Glutamatergic neuron (in vitro differentiated cells): ENCODE results near the gene MERTK. TPM values are rescaled to one million over a fixed set of nuclear protein-coding genes. Genes with fewer than 3 reads are reported as not detected.
A peak's percentile ranks its signal among the peaks of the same experiment; 100 is the strongest.

Experiments
- DNase-seq: peaks from one replicate; pipeline ENCODE4 v3.0.0; 2022
- H3K27ac Mint-ChIP-seq: one replicate; pipeline ENCODE4 v1.8.0; 2020; ENCODE audit warnings: mild to moderate bottlenecking, mixed read lengths, inconsistent platforms; ENCODE audit not compliant: unreplicated experiment
- H3K27me3 Mint-ChIP-seq: one replicate; pipeline ENCODE4 v1.8.0; 2020; ENCODE audit warnings: mild to moderate bottlenecking, moderate library complexity, mixed read lengths, inconsistent platforms; ENCODE audit not compliant: unreplicated experiment
- H3K36me3 Mint-ChIP-seq: one replicate; pipeline ENCODE4 v1.8.0; 2020; ENCODE audit warnings: mild to moderate bottlenecking, mixed read lengths, inconsistent platforms; ENCODE audit not compliant: unreplicated experiment
- H3K4me1 Mint-ChIP-seq: one replicate; pipeline ENCODE4 v1.8.0; 2020; ENCODE audit warnings: mild to moderate bottlenecking, low read depth, mixed read lengths, inconsistent platforms; ENCODE audit not compliant: unreplicated experiment
- H3K4me3 Mint-ChIP-seq: one replicate; pipeline ENCODE4 v1.8.0; 2020; ENCODE audit warnings: mild to moderate bottlenecking, mixed read lengths, inconsistent platforms; ENCODE audit not compliant: unreplicated experiment
- H3K9me3 Mint-ChIP-seq: one replicate; pipeline ENCODE4 v1.8.0; 2020; ENCODE audit warnings: mild to moderate bottlenecking, moderate library complexity, mixed read lengths, inconsistent platforms; ENCODE audit not compliant: unreplicated experiment
- CTCF ChIP-seq: fragments of 200-600 bp; sonication (generic); IDR thresholded peaks from one replicate; pipeline ENCODE4 v1.5.0; 2021; ENCODE audit not compliant: partially characterized antibody, unreplicated experiment
- total RNA-seq: library from RNA; stranded (reverse); fragmentation: NEBNext Ultra II Directional; extraction: Animal tissue kit (Norgen Biotek cat#: 25700); gene quantifications from one replicate; pipeline ENCODE4 v1.2.1, GENCODE V29; 2021; ENCODE audit not compliant: unreplicated experiment

MERTK gene
- total RNA-seq, 1 donor from 2014 or later: 2.3 TPM

- TF ChIP-seq CTCF: no peak
- H3K27ac Mint-ChIP-seq: no peak overlapping the region
- peaks cover 4% of the 10 kb centered on the region for H3K27me3 Mint-ChIP-seq
- no peaks in the 10 kb centered on the region for H3K9me3 Mint-ChIP-seq
- DNase-seq: no peak
- no peak overlapping the region for H3K4me3 Mint-ChIP-seq
- no peaks in the 10 kb centered on the region for H3K4me1 Mint-ChIP-seq
- peaks cover 11% of the 10 kb centered on the region for H3K36me3 Mint-ChIP-seq
Measured at GRCh38 chr2:112050316-112050715, 151.9 kb downstream of the MERTK start.

GRCh38 chr2:112053917-112054846 is 155.8 kb downstream of the MERTK start:
- peak; percentile 97 for DNase-seq
- Mint-ChIP-seq H3K27me3 (peaks cover 4% of the 10 kb centered on the region), H3K27ac (peak overlapping the region; percentile 77), H3K9me3 (peaks cover 3% of the 10 kb centered on the region), H3K4me1 (peaks cover 2% of the 10 kb centered on the region), H3K36me3 (no peaks in the 10 kb centered on the region), H3K4me3 (peak overlapping the region; percentile 94)
- TF ChIP-seq CTCF: no peak

GRCh38 chr2:112054847-112055729 is 156.7 kb downstream of the MERTK start, which contains the start of gene TMEM87B:
TSS of gene TMEM87B (plus strand) at chr2:112055269. CDS start at chr2:112055592, 323 bp downstream.
- TF ChIP-seq CTCF: no peak
- Mint-ChIP-seq H3K36me3 (no peaks in the 10 kb centered on the region), H3K27ac (peak within 1 kb of the TSS; percentile 77), H3K27me3 (peaks cover 4% of the 10 kb centered on the region), H3K4me1 (peaks cover 2% of the 10 kb centered on the region), H3K4me3 (peak within 1 kb of the TSS; percentile 97), H3K9me3 (peaks cover 3% of the 10 kb centered on the region)
- peak; percentile 99 for DNase-seq

- Mint-ChIP-seq H3K4me3 (peak overlapping the region; percentile 97), H3K27me3 (peaks cover 4% of the 10 kb centered on the region), H3K4me1 (peaks cover 2% of the 10 kb centered on the region), H3K36me3 (no peaks in the 10 kb centered on the region), H3K27ac (peak overlapping the region; percentile 46), H3K9me3 (peaks cover 3% of the 10 kb centered on the region)
- no peak for TF ChIP-seq CTCF
- no peak for DNase-seq
Measured at GRCh38 chr2:112055730-112056625, 157.6 kb downstream of the MERTK start.
